HG02870 (cell line): ENCODE measurements around the gene ANK2.
A peak's percentile ranks its signal among the peaks of the same experiment; 100 is the strongest.

Source experiments
- ATAC-seq: cut with Tn5 transposase; IDR thresholded peaks from one replicate; pipeline ENCODE4 v1.9.1; 2021; ENCODE audit warnings: mild to moderate bottlenecking, moderate library complexity; ENCODE audit not compliant: unreplicated experiment

ANK2 gene

GRCh38 chr4:113049421-113050370 lies at the start of gene ANK2:
Gene ANK2, plus strand, starts transcription at chr4:113049653. Its CDS starts 76 bp downstream, at chr4:113049729.
- no peak for ATAC-seq

GRCh38 chr4:113003841-113004240 lies 45.6 kb upstream of the ANK2 start:
- ATAC-seq, result no peak

GRCh38 chr4:113004655-113005054 lies 44.8 kb upstream of the ANK2 start:
- no peak for ATAC-seq

- ATAC-seq, result no peak
Measured at GRCh38 chr4:113006632-113007031, 42.8 kb upstream of the ANK2 start.

- no peak for ATAC-seq
Measured at GRCh38 chr4:113007151-113007550, 42.3 kb upstream of the ANK2 start.

- no peak for ATAC-seq
Measured at GRCh38 chr4:113008135-113008534, 41.3 kb upstream of the ANK2 start.

GRCh38 chr4:113008716-113009115 lies 40.7 kb upstream of the ANK2 start:
- ATAC-seq, result no peak

- ATAC-seq, result no peak
Measured at GRCh38 chr4:113009461-113009860, 40.0 kb upstream of the ANK2 start.

GRCh38 chr4:113012122-113012725 lies 37.2 kb upstream of the ANK2 start:
- no peak for ATAC-seq

- no peak for ATAC-seq
Measured at GRCh38 chr4:113012786-113013185, 36.7 kb upstream of the ANK2 start.

- no peak for ATAC-seq
Measured at GRCh38 chr4:113013751-113014150, 35.7 kb upstream of the ANK2 start.

- ATAC-seq, result no peak
Measured at GRCh38 chr4:113016377-113016776, 33.1 kb upstream of the ANK2 start.

- ATAC-seq, result no peak
Measured at GRCh38 chr4:113020966-113021365, 28.5 kb upstream of the ANK2 start.

- ATAC-seq, result no peak
Measured at GRCh38 chr4:113024388-113024787, 25.1 kb upstream of the ANK2 start.

- ATAC-seq, result no peak
Measured at GRCh38 chr4:113025416-113025815, 24.0 kb upstream of the ANK2 start.

GRCh38 chr4:113026556-113026955 lies 22.9 kb upstream of the ANK2 start:
- no peak for ATAC-seq

- ATAC-seq, result no peak
Measured at GRCh38 chr4:113028074-113028473, 21.4 kb upstream of the ANK2 start.

GRCh38 chr4:113031212-113031611 lies 18.2 kb upstream of the ANK2 start:
- no peak for ATAC-seq

- peak; percentile 75 for ATAC-seq
Measured at GRCh38 chr4:113040793-113041192, 8.7 kb upstream of the ANK2 start.

- no peak for ATAC-seq
Measured at GRCh38 chr4:113042502-113042901, 7.0 kb upstream of the ANK2 start.

GRCh38 chr4:113043591-113043990 lies 5.9 kb upstream of the ANK2 start:
- ATAC-seq, result no peak

GRCh38 chr4:113050371-113050755 lies 910 bp downstream of the ANK2 start:
- ATAC-seq, result no peak
